Natural killer cell (primary cell): ENCODE data around the gene ZNF599. TPM values are rescaled to one million over a fixed set of nuclear protein-coding genes. Genes with fewer than 3 reads are reported as not detected.

Experiments used
- ATAC-seq, 3 donors: fragments of 150-1000 bp in 2 of 3; fragments of 200-7000 bp in 1 of 3; cut with Tn5 transposase; 1 replicate in 1 of 3; 2 replicates in 2 of 3; pipeline ENCODE4 v1.10.0; 2021; ENCODE audit warnings: mild to moderate bottlenecking in 2 of 3, moderate library complexity in 2 of 3
- DNase-seq, 2 donors: peaks; one replicate each; pipeline versions ENCODE4 v3.0.0 to v3.0.0-alpha.2; 2013 to 2021; ENCODE audit warnings: mixed read lengths in 1 of 2
- H3K27ac ChIP-seq: one replicate; pipeline ENCODE4 v1.5.1; 2013; ENCODE audit warnings: mild to moderate bottlenecking, low read length
- H3K27me3 ChIP-seq: one replicate; pipeline ENCODE4 v1.6.1; 2013; ENCODE audit warnings: low read length; ENCODE audit not compliant: control insufficient read depth, insufficient read depth
- H3K36me3 ChIP-seq: one replicate; pipeline ENCODE4 v1.6.1; 2013; ENCODE audit warnings: low read length; ENCODE audit not compliant: control insufficient read depth, insufficient read depth
- H3K4me1 ChIP-seq: one replicate; pipeline ENCODE4 v1.6.1; 2013; ENCODE audit warnings: low read length; ENCODE audit not compliant: control insufficient read depth, insufficient read depth
- H3K4me3 ChIP-seq: one replicate; pipeline ENCODE4 v1.5.1; 2013; ENCODE audit warnings: low read length
- H3K9me3 ChIP-seq: one replicate; pipeline ENCODE4 v1.6.1; 2013; ENCODE audit warnings: low read length; ENCODE audit not compliant: control insufficient read depth, insufficient read depth
- H3K27ac Mint-ChIP-seq, 2 donors: one replicate each; pipeline ENCODE4 v1.8.0; 2022; ENCODE audit warnings: mild to moderate bottlenecking in 2 of 2, mixed read lengths in 2 of 2, moderate library complexity in 1 of 2
- H3K27me3 Mint-ChIP-seq, 2 donors: one replicate each; pipeline ENCODE4 v1.8.0; 2022; ENCODE audit warnings: low read depth in 2 of 2, mixed read lengths in 2 of 2
- H3K36me3 Mint-ChIP-seq: one replicate; pipeline ENCODE4 v1.8.0; 2022; ENCODE audit warnings: mixed read lengths
- H3K4me1 Mint-ChIP-seq, 2 donors: one replicate each; pipeline ENCODE4 v1.8.0; 2022; ENCODE audit warnings: mixed read lengths in 2 of 2
- H3K4me3 Mint-ChIP-seq: one replicate; pipeline ENCODE4 v1.8.0; 2022; ENCODE audit warnings: mild to moderate bottlenecking, moderate library complexity, mixed read lengths
- H3K9me3 Mint-ChIP-seq, 2 donors: one replicate each; pipeline ENCODE4 v1.8.0; 2022; ENCODE audit warnings: mixed read lengths in 2 of 2
- WGBS: methylation state at CpG from one replicate; pipeline ENCODE4 v1.1.7; 2013; ENCODE audit warnings: missing lambda C conversion rate; ENCODE audit not compliant: insufficient coverage; 5-methylcytosine and 5-hydroxymethylcytosine counted together
- intact Hi-C: fragments of 100-400 bp; cut with micrococcal nuclease; formaldehyde crosslinking; loops from one replicate; pipeline ENCODE4 v1.14.2; 2022
- total RNA-seq, 4 donors: library from RNA; stranded (reverse); fragments of 120-200 nt in 1 of 4; gene quantifications; one replicate each; pipeline versions ENCODE4 v1.2.3 to v1.2.4, GENCODE V29; 2013 to 2022
- TF ChIP-seq, protein P1 (sequence below): fragments of 200-600 bp; IDR thresholded peaks from one replicate; pipeline ENCODE4 v1.8.0; 2022; ENCODE audit warnings: antibody characterized with exemption

ZNF599 gene
- total RNA-seq, 3 donors from 2014 or later (not counting 1 experiment from before 2014, with no cell fraction given) = 4.6 to 5.1 (median 4.8) TPM

- H3K27ac ChIP-seq = no peak overlapping the region
- 39% methylated on average over 11 of the region's 11 CpGs for WGBS
- H3K36me3 ChIP-seq = no peaks in the 10 kb centered on the region
- H3K4me1 ChIP-seq = no peaks in the 10 kb centered on the region
- ATAC-seq (peak; percentile 69 to 80 (median 70)), DNase-seq (peak; percentile 28 to 91)
- no peak overlapping the region for H3K4me3 ChIP-seq
- Mint-ChIP-seq H3K4me1 (peaks cover 6% of the 10 kb centered on the region in 2 donors), H3K27me3 (peaks cover 21 to 46% of the 10 kb centered on the region in 2 donors), H3K36me3 (no peaks in the 10 kb centered on the region), H3K4me3 (no peak overlapping the region), H3K9me3 (peaks cover 0 to 5% of the 10 kb centered on the region in 2 donors), H3K27ac (no peak overlapping the region)
- peaks cover 2% of the 10 kb centered on the region for H3K27me3 ChIP-seq
- intact Hi-C loops = loop anchor here (1.0 kb wide), 2 partner anchors 73 to 211 kb away; no protein-coding TSS in a partner anchor
- TF ChIP-seq, protein P1, sequence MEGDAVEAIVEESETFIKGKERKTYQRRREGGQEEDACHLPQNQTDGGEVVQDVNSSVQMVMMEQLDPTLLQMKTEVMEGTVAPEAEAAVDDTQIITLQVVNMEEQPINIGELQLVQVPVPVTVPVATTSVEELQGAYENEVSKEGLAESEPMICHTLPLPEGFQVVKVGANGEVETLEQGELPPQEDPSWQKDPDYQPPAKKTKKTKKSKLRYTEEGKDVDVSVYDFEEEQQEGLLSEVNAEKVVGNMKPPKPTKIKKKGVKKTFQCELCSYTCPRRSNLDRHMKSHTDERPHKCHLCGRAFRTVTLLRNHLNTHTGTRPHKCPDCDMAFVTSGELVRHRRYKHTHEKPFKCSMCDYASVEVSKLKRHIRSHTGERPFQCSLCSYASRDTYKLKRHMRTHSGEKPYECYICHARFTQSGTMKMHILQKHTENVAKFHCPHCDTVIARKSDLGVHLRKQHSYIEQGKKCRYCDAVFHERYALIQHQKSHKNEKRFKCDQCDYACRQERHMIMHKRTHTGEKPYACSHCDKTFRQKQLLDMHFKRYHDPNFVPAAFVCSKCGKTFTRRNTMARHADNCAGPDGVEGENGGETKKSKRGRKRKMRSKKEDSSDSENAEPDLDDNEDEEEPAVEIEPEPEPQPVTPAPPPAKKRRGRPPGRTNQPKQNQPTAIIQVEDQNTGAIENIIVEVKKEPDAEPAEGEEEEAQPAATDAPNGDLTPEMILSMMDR = peak; percentile 75
- H3K9me3 ChIP-seq = peaks cover 8% of the 10 kb centered on the region
Measured at GRCh38 chr19:34712395-34713261, 60.4 kb downstream of the ZNF599 start.

DNA sequence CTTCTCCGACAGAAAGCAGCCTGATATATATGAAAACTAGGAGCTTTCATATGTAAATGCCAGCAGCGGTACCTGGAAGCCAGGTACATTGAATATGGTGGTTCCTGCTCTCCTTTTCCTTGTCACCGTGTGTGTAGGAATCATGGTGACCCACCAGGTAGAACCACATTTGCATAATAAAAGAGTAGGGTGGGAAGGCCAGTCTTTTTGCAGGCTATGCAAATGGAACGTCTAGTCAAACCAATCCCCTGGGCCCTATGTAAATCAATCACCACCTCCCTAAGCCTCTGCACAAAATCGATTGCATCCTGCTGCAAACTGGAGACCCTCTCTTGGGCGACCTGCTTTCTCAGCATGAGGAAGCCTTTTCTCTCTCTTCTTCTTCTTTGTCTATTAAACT lies 61.1 kb downstream of the ZNF599 start:
- intact Hi-C loops = loop anchor here (1.0 kb wide), 2 partner anchors 73 to 211 kb away; no protein-coding TSS in a partner anchor
- peaks cover 0 to 5% of the 10 kb centered on the region in 2 donors for H3K9me3 Mint-ChIP-seq
- no peak overlapping the region for H3K4me3 Mint-ChIP-seq
- H3K4me1 Mint-ChIP-seq = peaks cover 6% of the 10 kb centered on the region in 2 donors
- H3K4me3 ChIP-seq = no peak overlapping the region
- no peaks in the 10 kb centered on the region for H3K36me3 ChIP-seq
- H3K4me1 ChIP-seq = no peaks in the 10 kb centered on the region
- H3K27me3 ChIP-seq = peaks cover 2% of the 10 kb centered on the region
- 67% methylated on average over 4 of the region's 6 CpGs for WGBS
- TF ChIP-seq, protein P1 = no peak
- peaks cover 4% of the 10 kb centered on the region for H3K36me3 Mint-ChIP-seq
- peaks cover 20 to 39% of the 10 kb centered on the region in 2 donors for H3K27me3 Mint-ChIP-seq
- no peak for DNase-seq
- no peak for ATAC-seq
- H3K27ac ChIP-seq = no peak overlapping the region
- H3K9me3 ChIP-seq = peaks cover 8% of the 10 kb centered on the region
- no peak overlapping the region for H3K27ac Mint-ChIP-seq

Other genes with a start within 250 kb of the ZNF599 start
- 1 to 10 TPM in 2 of 3 donors, under 1 TPM in 1; 0.52 to 1.3 (median 1.1) TPM for gene SCGB2B2, start 96.1 kb downstream of the ZNF599 start, total RNA-seq
- 10 to 100 TPM; 13.8 to 23.6 (median 17.8) TPM for gene ZNF302, start 95.5 kb downstream of the ZNF599 start, total RNA-seq
- 1 to 10 TPM; 3.2 to 3.7 (median 3.5) TPM for gene ZNF181, start 39.0 kb downstream of the ZNF599 start, total RNA-seq
- gene ZNF30, start 153.7 kb upstream of the ZNF599 start, total RNA-seq = 1 to 10 TPM; 2.7 to 4.3 (median 3.8) TPM
- 10 to 100 TPM; 11.9 to 19.6 (median 16.2) TPM for gene ZNF792, start 191.0 kb upstream of the ZNF599 start, total RNA-seq
- 10 to 100 TPM; 57.6 to 80.3 (median 66.6) TPM for gene GRAMD1A, start 227.1 kb upstream of the ZNF599 start, total RNA-seq